ENCODE measurements around the gene FBXW10.
"Not testable (repeated sequence)": the region's sequence is repeated elsewhere in the genome, so short reads cannot be mapped to it uniquely, and the experiment has no call there.

FBXW10 gene

DNA sequence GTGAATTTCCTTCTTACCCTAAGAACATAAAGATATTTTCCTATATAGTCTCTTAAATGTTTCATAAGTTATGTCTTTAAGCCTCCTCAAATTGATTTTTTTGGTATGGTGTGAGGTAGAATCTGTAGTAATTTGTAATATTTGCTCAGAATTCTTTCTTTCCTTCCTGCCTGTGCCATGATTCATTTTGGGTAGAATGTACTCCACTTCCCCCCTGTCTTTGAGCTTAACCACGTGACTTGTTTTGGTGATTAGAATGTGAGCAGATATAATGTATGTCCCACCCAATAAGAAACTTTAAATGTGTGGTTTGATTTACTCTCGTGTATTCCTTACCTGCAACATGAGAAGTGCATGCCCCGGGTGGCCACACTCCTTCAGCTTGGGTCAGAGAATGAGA is 77.6 kb downstream of the FBXW10 start:
- not testable (repeated sequence) for H3K4me3 ChIP-seq (ENCODE audit: low read depth, low read length)

DNA sequence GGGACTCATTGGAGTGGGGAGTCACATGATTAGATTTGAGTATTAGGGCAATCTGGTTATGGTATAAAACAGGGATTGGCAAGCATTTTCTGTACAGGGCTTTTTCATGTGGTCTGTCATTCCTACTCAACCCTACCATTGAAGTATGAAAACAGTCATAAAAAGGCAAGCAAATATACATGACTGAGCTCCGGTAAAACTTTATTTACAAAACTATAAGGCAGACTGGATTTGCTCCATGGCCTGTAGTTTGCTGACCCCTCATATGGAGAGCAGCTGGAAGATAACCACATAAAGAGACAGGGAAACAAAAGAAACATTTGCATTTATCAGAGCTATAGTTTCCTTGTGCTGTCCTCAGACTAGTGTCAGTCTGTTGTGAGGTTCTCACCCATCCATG is 83.8 kb downstream of the FBXW10 start:
- H3K4me3 ChIP-seq (ENCODE audit: low read depth, low read length), result not testable (repeated sequence)

Data from iPS-11a (cell line).